Heart left ventricle (tissue), 16 donors: ENCODE measurements around the gene PDIA6. TPM values are rescaled to one million over a fixed set of nuclear protein-coding genes. Genes with fewer than 3 reads are reported as not detected.
"Not testable (repeated sequence)": the region's sequence is repeated elsewhere in the genome, so short reads cannot be mapped to it uniquely, and the experiment has no call there.

Experiments
- ATAC-seq, 4 donors: fragments of 200-7000 bp; cut with Tn5 transposase; one replicate each; pipeline ENCODE4 v1.9.1; 2020 to 2022; ENCODE audit warnings: moderate library complexity in 4 of 4, mild to moderate bottlenecking in 3 of 4, moderate number of reproducible peaks in 1 of 4
- DNase-seq, 5 donors: peaks; one replicate each; pipeline ENCODE4 v3.0.0-alpha.2; 2020
- H3K27ac ChIP-seq, 12 donors: fragments of 200-600 bp; sonication (generic) in 4 of 12; one replicate each; pipeline versions ENCODE4 v1.5.0 to v1.8.0; 2016 to 2022; ENCODE audit warnings: mild to moderate bottlenecking in 2 of 12
- H3K27me3 ChIP-seq, 9 donors: fragments of 200-600 bp; sonication (generic) in 2 of 9; one replicate each; pipeline versions ENCODE4 v1.5.1 to v1.8.0; 2016 to 2022; ENCODE audit warnings: mild to moderate bottlenecking in 3 of 9
- H3K36me3 ChIP-seq, 9 donors: fragments of 200-600 bp; sonication (generic) in 2 of 9; one replicate each; pipeline versions ENCODE4 v1.5.0 to v1.8.0; 2018 to 2022; ENCODE audit warnings: mild to moderate bottlenecking in 2 of 9
- H3K4me1 ChIP-seq, 12 donors: fragments of 200-600 bp; sonication (generic) in 4 of 12; one replicate each; pipeline versions ENCODE4 v1.5.0 to v1.8.0; 2016 to 2022; ENCODE audit warnings: mild to moderate bottlenecking in 3 of 12
- H3K4me3 ChIP-seq, 12 donors: fragments of 200-600 bp; sonication (generic) in 4 of 12; one replicate each; pipeline versions ENCODE4 v1.5.0 to v1.8.0; 2017 to 2022; ENCODE audit warnings: mild to moderate bottlenecking in 9 of 12, moderate library complexity in 4 of 12
- H3K9me3 ChIP-seq, 12 donors: fragments of 200-600 bp; sonication (generic) in 4 of 12; one replicate each; pipeline versions ENCODE4 v1.5.0 to v1.8.0; 2016 to 2022; ENCODE audit warnings: mild to moderate bottlenecking in 1 of 12
- POLR2A ChIP-seq, 2 donors: fragments of 450-650 bp; IDR thresholded peaks; one replicate each; pipeline ENCODE4 v1.6.1; 2017; ENCODE audit warnings: antibody characterized with exemption in 2 of 2, mild to moderate bottlenecking in 2 of 2, moderate library complexity in 2 of 2
- WGBS, 4 donors: extraction: QIAGEN DNeasy Blood & Tissue Kit in 2 of 4; methylation state at CpG; one replicate each; pipeline versions ENCODE4 v1.1.5 to v1.1.7; 2013 to 2018; 5-methylcytosine and 5-hydroxymethylcytosine counted together
- intact Hi-C, 10 donors: fragments of 100-400 bp; cut with DNase I; formaldehyde crosslinking; loops; one replicate each; pipeline versions ENCODE4 v1.11.1 to v1.14.2; 2022
- polyA plus RNA-seq, 2 donors: library from polyadenylated mRNA; stranded (reverse); fragments of 200-250 nt; gene quantifications; one replicate each; pipeline ENCODE4 v1.2.3, GENCODE V29; 2013
- total RNA-seq, 9 donors: library from RNA; depleted of rRNA in 2 of 9; stranded (reverse); fragments of >200 nt in 2 of 9; fragmentation: NEBNext Ultra II Directional in 3 of 9; extraction: Animal tissue kit (Norgen Biotek cat#: 25700) in 3 of 9; gene quantifications; one replicate each; pipeline versions ENCODE4 v1.1.0 to v1.2.4, GENCODE V29; 2016 to 2023
- TF ChIP-seq, protein P1 (sequence below), 12 donors: fragments of 200-600 bp; sonication (generic) in 4 of 12; IDR thresholded peaks; one replicate each; pipeline versions ENCODE4 v1.5.0 to v1.8.0; 2018 to 2022; ENCODE audit warnings: antibody characterized with exemption in 12 of 12, mild to moderate bottlenecking in 5 of 12
- donor health status: ischemic (EF 13 %, LVEDD 7.1; RV severe dilation, severe dysfunction).
- donor health status: healthy with polysubstance abuse.
- donor health status: DM: no; HTN: yes; CAD: no.
- donor health status: DM: no; HTN: no; CAD: no.
- donor health status: ischemic (EF 25% LVEDD 6.9; RV normal size, moderate dysfunction).
- donor health status: ischemic (EF 25% LVEDD 5.7; RV mildly dilated, moderate dysfunction).
- donor health status: healthy.
- donor health status: DM: yes; HTN: yes; CAD: no.
- donor health status: ischemic (EF 35%, LVEDD 5.7; RV mildly dilated, moderate dysfunction).
- donor health status: nonischemic (EF 11% LVEDD 7.7; RV severe dilation, severe dysfunction).
- donor health status: DM: yes; HTN: yes; CAD: no.
- donor health status: PGD.
- donor health status: ischemic (EF 29% LVEDD 5.4; RV normal size, mild dysfunction).
- donor health status: nonischemic (EF 23%, LVEDD 6.1; RV moderate dilation, normal function).

Gene PDIA6
- total and polyA plus RNA-seq, 11 donors: 32.0 to 402 (median 110) TPM

DNA sequence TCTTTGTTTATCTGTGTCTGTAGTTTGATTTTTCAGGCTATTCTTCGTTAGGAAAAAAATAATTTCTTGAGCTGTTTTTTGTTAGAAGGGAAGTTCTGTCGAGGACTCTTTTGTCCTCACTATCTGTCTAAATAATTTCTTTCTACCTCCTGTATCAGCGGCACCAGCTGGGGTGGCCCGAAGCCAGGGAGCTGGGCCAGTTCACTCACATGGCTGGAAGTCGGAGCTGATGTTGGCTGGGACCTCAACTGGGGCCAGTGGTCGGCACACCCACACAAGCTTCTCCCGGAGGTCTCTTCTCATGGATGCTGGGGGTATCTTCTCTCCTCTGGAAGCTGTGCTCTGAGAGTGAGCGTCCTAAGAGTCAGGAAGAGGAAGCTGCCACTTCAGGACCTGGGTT lies 8.0 kb upstream of the PDIA6 start:
- ATAC-seq (peak in 3 of 4 donors; percentile 39 to 64 (median 43)), DNase-seq (peak in 2 of 5 donors; percentile 43 to 57)
- Histone ChIP-seq H3K36me3 (no peaks in the 10 kb centered on the region), H3K27ac (peak overlapping the region in 1 of 12 donors; percentile 60), H3K27me3 (no peaks in the 10 kb centered on the region), H3K9me3 (no peaks in the 10 kb centered on the region), H3K4me3 (no peak overlapping the region), H3K4me1 (peaks cover 0 to 22% (median 5%) of the 10 kb centered on the region in 12 donors)
- intact Hi-C loops: loop anchor here in 1 of 10 donors (10.0 kb wide), 1 partner anchor 106 kb away; no protein-coding TSS in a partner anchor
- WGBS, 4 donors: 8 to 31% (median 14%) methylated on average over 8 of the region's 8 CpGs
- TF ChIP-seq, protein P1, sequence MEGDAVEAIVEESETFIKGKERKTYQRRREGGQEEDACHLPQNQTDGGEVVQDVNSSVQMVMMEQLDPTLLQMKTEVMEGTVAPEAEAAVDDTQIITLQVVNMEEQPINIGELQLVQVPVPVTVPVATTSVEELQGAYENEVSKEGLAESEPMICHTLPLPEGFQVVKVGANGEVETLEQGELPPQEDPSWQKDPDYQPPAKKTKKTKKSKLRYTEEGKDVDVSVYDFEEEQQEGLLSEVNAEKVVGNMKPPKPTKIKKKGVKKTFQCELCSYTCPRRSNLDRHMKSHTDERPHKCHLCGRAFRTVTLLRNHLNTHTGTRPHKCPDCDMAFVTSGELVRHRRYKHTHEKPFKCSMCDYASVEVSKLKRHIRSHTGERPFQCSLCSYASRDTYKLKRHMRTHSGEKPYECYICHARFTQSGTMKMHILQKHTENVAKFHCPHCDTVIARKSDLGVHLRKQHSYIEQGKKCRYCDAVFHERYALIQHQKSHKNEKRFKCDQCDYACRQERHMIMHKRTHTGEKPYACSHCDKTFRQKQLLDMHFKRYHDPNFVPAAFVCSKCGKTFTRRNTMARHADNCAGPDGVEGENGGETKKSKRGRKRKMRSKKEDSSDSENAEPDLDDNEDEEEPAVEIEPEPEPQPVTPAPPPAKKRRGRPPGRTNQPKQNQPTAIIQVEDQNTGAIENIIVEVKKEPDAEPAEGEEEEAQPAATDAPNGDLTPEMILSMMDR (IDR thresholded peaks at IDR 0.05): no peak
- no peak for TF ChIP-seq POLR2A (IDR thresholded peaks at IDR 0.05)

GRCh38 chr2:10819714-10820314 lies 7.2 kb upstream of the PDIA6 start:
- H3K27me3 ChIP-seq: no peaks in the 10 kb centered on the region

DNA sequence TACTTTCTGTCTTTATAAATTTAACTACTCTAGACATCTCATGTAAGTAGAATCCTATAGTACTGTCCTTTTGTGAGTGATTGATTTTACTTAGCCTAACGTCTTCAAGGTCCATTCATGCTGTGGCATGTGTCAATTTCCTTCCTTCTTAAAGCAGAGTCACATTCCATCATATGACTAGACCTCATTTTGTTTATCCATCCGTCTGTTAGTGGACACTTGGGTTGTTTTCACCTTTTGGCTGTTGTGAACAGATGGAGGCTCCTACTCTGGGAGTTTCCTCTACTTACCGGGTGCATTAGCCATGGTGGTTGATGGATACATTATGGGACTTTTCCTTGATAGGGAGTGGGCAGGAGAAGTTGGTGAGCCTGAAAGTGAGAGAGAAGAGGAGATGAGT lies 6.4 kb upstream of the PDIA6 start:
- 78 to 86% (median 84%) methylated on average over 3 of the region's 3 CpGs for WGBS, 4 donors
- TF ChIP-seq, protein P1 (IDR thresholded peaks at IDR 0.05): no peak
- TF ChIP-seq POLR2A (IDR thresholded peaks at IDR 0.05): no peak
- no peak for DNase-seq
- Histone ChIP-seq H3K4me1 (peaks cover 0 to 25% (median 9%) of the 10 kb centered on the region in 12 donors), H3K36me3 (no peaks in the 10 kb centered on the region), H3K4me3 (no peak overlapping the region), H3K9me3 (no peaks in the 10 kb centered on the region), H3K27ac (no peak overlapping the region), H3K27me3 (no peaks in the 10 kb centered on the region)
- ATAC-seq: no peak
- intact Hi-C loops: loop anchor here in 2 of 10 donors (10.0 kb wide), 2 partner anchors 104 to 646 kb away; partner anchors contain the start of gene E2F6 (in 2 of the 2)

More at GRCh38 chr2:10819714-10820314, 7.2 kb upstream of the PDIA6 start:
- Histone ChIP-seq H3K4me1 (peaks cover 0 to 22% (median 5%) of the 10 kb centered on the region in 12 donors), H3K27ac (peak overlapping the region in 1 of 12 donors; percentile 6), H3K36me3 (no peaks in the 10 kb centered on the region), H3K9me3 (no peaks in the 10 kb centered on the region), H3K4me3 (no peak overlapping the region)
- DNase-seq (no peak), ATAC-seq (no peak)
- 92 to 95% (median 93%) methylated on average over 12 of the region's 12 CpGs for WGBS, 4 donors
- intact Hi-C loops: loop anchor here in 3 of 10 donors (10.0 kb wide), 2 partner anchors 105 to 645 kb away; partner anchors contain the start of gene E2F6 (in 2 of the 3)
- TF ChIP-seq, protein P1 (IDR thresholded peaks at IDR 0.05): no peak
- no peak for TF ChIP-seq POLR2A (IDR thresholded peaks at IDR 0.05)

DNA sequence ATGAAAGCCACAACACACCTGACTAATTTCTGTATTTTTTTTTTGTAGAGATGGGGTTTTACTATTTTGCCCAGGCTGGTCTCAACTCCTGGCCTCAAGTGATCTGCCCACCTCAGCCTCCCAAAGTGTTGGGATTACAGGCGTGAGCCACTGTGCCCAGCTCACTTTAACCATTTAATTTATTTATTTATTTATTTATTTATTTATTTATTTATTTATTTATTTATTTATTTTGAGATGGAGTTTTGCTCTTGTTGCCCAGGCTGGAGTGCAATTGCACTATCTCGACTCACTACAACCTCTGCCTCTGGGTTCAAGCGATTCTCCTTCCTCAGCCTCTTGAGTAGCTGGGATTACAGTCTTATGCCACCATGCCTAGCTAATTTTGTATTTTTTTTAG lies 5.7 kb upstream of the PDIA6 start:
- DNase-seq, H3K27me3 ChIP-seq, H3K27ac ChIP-seq, H3K36me3 ChIP-seq, H3K4me3 ChIP-seq, ATAC-seq, H3K9me3 ChIP-seq: not testable (repeated sequence)
- 93 to 99% (median 97%) methylated on average over 3 of the region's 3 CpGs for WGBS, 4 donors
- intact Hi-C loops: loop anchor here in 2 of 10 donors (10.0 kb wide), 2 partner anchors 104 to 646 kb away; partner anchors contain the start of gene E2F6 (in 2 of the 2)
- peaks cover 0 to 27% (median 9%) of the 10 kb centered on the region in 12 donors for H3K4me1 ChIP-seq
